ENCODE measurements around the gene RBP7. TPM values are rescaled to one million over a fixed set of nuclear protein-coding genes. Genes with fewer than 3 reads are reported as not detected.

RBP7 gene
- total RNA-seq = 0.78 TPM in 1 of 2 replicates, not detected in the other

GRCh38 chr1:9996624-9997582, at the start of gene RBP7:
TSS of gene RBP7 (plus strand) at chr1:9997228. CDS start at chr1:9997259, 31 bp downstream.

GRCh38 chr1:10032590-10033358, 35.7 kb downstream of the RBP7 start, which contains the start of gene UBE4B:
TSS of gene UBE4B (plus strand) at chr1:10032958. CDS start at chr1:10033671, 713 bp downstream.

Other genes starting within 250 kb of the RBP7 start
- gene CLSTN1, start 173.3 kb upstream of the RBP7 start, total RNA-seq = 114 and 157 TPM in 2 replicates
- 83.1 and 93.7 TPM in 2 replicates for gene CTNNBIP1, start 87.0 kb upstream of the RBP7 start, total RNA-seq
- gene LZIC, start 53.8 kb upstream of the RBP7 start, total RNA-seq = 25.5 and 26.9 TPM in 2 replicates
- 9.5 and 10.5 TPM in 2 replicates for gene NMNAT1, start 53.8 kb upstream of the RBP7 start, total RNA-seq
- gene UBE4B, start 35.7 kb downstream of the RBP7 start, total RNA-seq = 28.1 and 32.6 TPM in 2 replicates
- gene KIF1B, start 213.3 kb downstream of the RBP7 start, total RNA-seq = 15.1 and 23.0 TPM in 2 replicates